A549 (cell line): Measurements from ENCODE around the gene LYAR. TPM values are rescaled to one million over a fixed set of nuclear protein-coding genes. Genes with fewer than 3 reads are reported as not detected.

Experiments used
- ATAC-seq, 2 experiments: fragments of 200-7000 bp in 1 of 2; fragments of >200 bp in 1 of 2; cut with Nextera tagmentation in 1 of 2; cut with Tn5 transposase in 1 of 2; 3 replicates each; pipeline versions ENCODE4 v1.8.0 to v1.9.1; 2018 to 2020; ENCODE audit warnings: mild to moderate bottlenecking in 1 of 2, moderate library complexity in 1 of 2
- CTCF ChIA-PET: fragments of 300-600 bp; sonication (Branson Sonifier 250); formaldehyde crosslinking; extraction: SDS; loops from one replicate; lab custom pipeline; 2021; ENCODE audit warnings: antibody characterized with exemption, inconsistent platforms; lab: Yijun Ruan, JAX
- POLR2A ChIA-PET: fragments of 350-600 bp; formaldehyde crosslinking; extraction: SDS; loops from one replicate; lab custom pipeline; 2021; ENCODE audit warnings: antibody characterized with exemption, inconsistent platforms; lab: Yijun Ruan, JAX
- DNase-seq, 2 experiments: peaks; one replicate each; pipeline versions ENCODE4 v3.0.0 to v3.0.0-alpha.2; 2011 to 2016; ENCODE audit warnings: low read depth in 1 of 2, low spot score in 1 of 2
- FAIRE-seq: peaks from 2 replicates; lab custom pipeline; 2011; peaks lifted over from hg19 to GRCh38; lab: Jason Lieb, UNC
- H3K27ac ChIP-seq, 2 experiments: fragments of >200 bp; sonication (Bioruptor Twin); formaldehyde crosslinking; 3 replicates each; pipeline ENCODE4 v1.5.1; 2016 to 2017
- H3K4me1 ChIP-seq: fragments of >200 bp; sonication (Bioruptor Twin); formaldehyde crosslinking; 3 replicates; pipeline ENCODE4 v1.6.1; 2016
- H3K4me2 ChIP-seq: fragments of >200 bp; sonication (Bioruptor Twin); formaldehyde crosslinking; 3 replicates; pipeline ENCODE4 v1.6.1; 2016
- H3K4me3 ChIP-seq: fragments of >200 bp; sonication (Bioruptor Twin); formaldehyde crosslinking; 3 replicates; pipeline ENCODE4 v1.5.1; 2016
- H3K9me3 ChIP-seq: fragments of >200 bp; sonication (Bioruptor Twin); formaldehyde crosslinking; 3 replicates; pipeline ENCODE4 v1.6.1; 2016
- ATOH8 ChIP-seq: fragments of 250-450 bp; sonication (Bioruptor Pico); IDR thresholded peaks from 2 replicates; pipeline ENCODE4 v1.5.0; 2020; ENCODE audit warnings: low read depth, mild to moderate bottlenecking, moderate library complexity
- BHLHE40 ChIP-seq: IDR thresholded peaks from 2 replicates; pipeline ENCODE4 v1.6.1; 2012; ENCODE audit warnings: low read depth, low read length, inconsistent platforms
- CTCF ChIP-seq: fragments of >200 bp; sonication (Bioruptor Twin); formaldehyde crosslinking; IDR thresholded peaks from 3 replicates; pipeline ENCODE4 v1.5.1; 2016
- EHF ChIP-seq: fragments of 250-450 bp; sonication (Bioruptor Pico); IDR thresholded peaks from 2 replicates; pipeline ENCODE4 v1.5.0; 2020; ENCODE audit warnings: mild to moderate bottlenecking
- ELK1 ChIP-seq: fragments of 150-350 bp; IDR thresholded peaks from 2 replicates; pipeline ENCODE4 v1.6.1; 2014; ENCODE audit warnings: low read depth, mild to moderate bottlenecking, low read length
- FOSB ChIP-seq: fragments of 250-450 bp; sonication (Bioruptor Pico); IDR thresholded peaks from 2 replicates; pipeline ENCODE4 v1.5.0; 2020; ENCODE audit warnings: mild to moderate bottlenecking, moderate library complexity
- FOSL2 ChIP-seq, 2 experiments: fragments of 450-650 bp in 1 of 2; fragments of >200 bp in 1 of 2; sonication (Bioruptor Twin) in 1 of 2; formaldehyde crosslinking; IDR thresholded peaks; 2 replicates each; pipeline versions ENCODE4 v1.5.0 to v1.6.1; 2016 to 2020; ENCODE audit warnings: mild to moderate bottlenecking in 1 of 2, moderate library complexity in 1 of 2
- HOXA7 ChIP-seq: fragments of 250-450 bp; sonication (Bioruptor Pico); IDR thresholded peaks from 2 replicates; pipeline ENCODE4 v1.5.0; 2020; ENCODE audit warnings: mild to moderate bottlenecking, moderate library complexity
- HOXB13 ChIP-seq: fragments of 250-450 bp; sonication (Bioruptor Pico); IDR thresholded peaks from 2 replicates; pipeline ENCODE4 v1.5.0; 2020; ENCODE audit warnings: low read depth, mild to moderate bottlenecking, moderate library complexity
- HOXB5 ChIP-seq: fragments of 250-450 bp; sonication (Bioruptor Pico); IDR thresholded peaks from 2 replicates; pipeline ENCODE4 v1.5.0; 2020; ENCODE audit warnings: mild to moderate bottlenecking, moderate library complexity
- JUN ChIP-seq, 2 experiments: fragments of >200 bp; sonication (Bioruptor Twin); formaldehyde crosslinking; IDR thresholded peaks; 2 replicates in 1 of 2; 3 replicates in 1 of 2; pipeline ENCODE4 v1.6.1; 2016 to 2017
- KDM1A ChIP-seq: fragments of 200-600 bp; sonication (generic); IDR thresholded peaks from 2 replicates; pipeline ENCODE4 v1.6.1; 2016; ENCODE audit warnings: low read depth, mild to moderate bottlenecking
- MAZ ChIP-seq: fragments of 150-350 bp; IDR thresholded peaks from 2 replicates; pipeline ENCODE4 v1.6.1; 2014; ENCODE audit warnings: antibody characterized with exemption, low read depth, low read length, borderline replicate concordance
- MYC ChIP-seq: IDR thresholded peaks from 2 replicates; pipeline ENCODE4 v1.6.1; 2012; ENCODE audit warnings: mild to moderate bottlenecking, inconsistent platforms, low read length, improper control_type of control experiment, borderline replicate concordance
- NFE2L2 ChIP-seq: fragments of 150-350 bp; conservative IDR thresholded peaks from 2 replicates; pipeline ENCODE4 v1.6.1; 2014; ENCODE audit warnings: low read length
- RAD21 ChIP-seq, 2 experiments: fragments of >200 bp in 1 of 2; sonication (Bioruptor Twin) in 1 of 2; formaldehyde crosslinking in 1 of 2; IDR thresholded peaks in 1 of 2; conservative IDR thresholded peaks in 1 of 2; 2 replicates in 1 of 2; 3 replicates in 1 of 2; pipeline ENCODE4 v1.6.1; 2012 to 2018; ENCODE audit warnings: inconsistent platforms in 1 of 2
- RARB ChIP-seq: fragments of 250-450 bp; sonication (Bioruptor Pico); IDR thresholded peaks from 2 replicates; pipeline ENCODE4 v1.8.0; 2021; ENCODE audit warnings: mild to moderate bottlenecking, moderate library complexity
- RCOR1 ChIP-seq: fragments of 150-350 bp; IDR thresholded peaks from 2 replicates; pipeline ENCODE4 v1.6.1; 2014; ENCODE audit warnings: antibody characterized with exemption, low read length, low read depth
- RNF2 ChIP-seq: fragments of 200-600 bp; sonication (generic); IDR thresholded peaks from 2 replicates; pipeline ENCODE4 v1.6.1; 2016; ENCODE audit warnings: low read depth, mild to moderate bottlenecking, antibody characterized with exemption, moderate library complexity, borderline replicate concordance
- USF2 ChIP-seq: fragments of 450-650 bp; IDR thresholded peaks from 2 replicates; pipeline ENCODE4 v1.6.1; 2014; ENCODE audit warnings: antibody characterized with exemption
- ZC3H11A ChIP-seq: fragments of 450-650 bp; IDR thresholded peaks from 2 replicates; pipeline ENCODE4 v1.6.1; 2014; ENCODE audit warnings: antibody characterized with exemption, mild to moderate bottlenecking
- ZFP36 ChIP-seq: fragments of 450-650 bp; IDR thresholded peaks from 2 replicates; pipeline ENCODE4 v1.6.1; 2014; ENCODE audit warnings: borderline replicate concordance; ENCODE audit not compliant: partially characterized antibody
- ZSCAN20 ChIP-seq: fragments of 250-450 bp; sonication (Bioruptor Pico); IDR thresholded peaks from 2 replicates; pipeline ENCODE4 v1.8.0; 2022; ENCODE audit warnings: mild to moderate bottlenecking, moderate library complexity
- WGBS: methylation state at CpG from one replicate; pipeline ENCODE4 v1.1.6; 2017; ENCODE audit errors: missing lambda C conversion rate; 5-methylcytosine and 5-hydroxymethylcytosine counted together
- polyA plus RNA-seq, 4 experiments: library from polyadenylated mRNA; depleted of rRNA in 3 of 4; stranded (reverse); fragments of >200 nt; fragmentation: RNase III in 1 of 4; extraction: RNeasy Plus Mini Kit Qiagen cat#74134 plus additional on column Dnase treatment in 1 of 4; gene quantifications; 2 replicates in 3 of 4; 3 replicates in 1 of 4; pipeline ENCODE4 v1.2.3, GENCODE V29; 2011 to 2017

The LYAR gene
- polyA plus RNA-seq, 2 of the 4 experiments (the other 2 are of a cell fraction): 20.5 to 28.1 TPM

- H3K27ac ChIP-seq: no peak overlapping the region
- no peak overlapping the region for H3K4me3 ChIP-seq
- no peaks in the 10 kb centered on the region for H3K9me3 ChIP-seq
- no peaks in the 10 kb centered on the region for H3K4me1 ChIP-seq
- POLR2A ChIA-PET: no interaction called here
- whole genome bisulfite sequencing: 74% methylated on average over 20 of the region's 22 CpGs
- DNase-seq (peak; percentile 10 to 11), ATAC-seq (peak; percentile 47 to 69; a peak in 5 of 6 replicates), FAIRE-seq (no peak)
- H3K4me2 ChIP-seq: no peak overlapping the region
- CTCF ChIA-PET: no interaction called here
- TF ChIP-seq BHLHE40 (no peak), ZSCAN20 (CRISPR knock-in tag) (no peak), HOXB13 (CRISPR knock-in tag) (no peak), ATOH8 (CRISPR knock-in tag) (no peak), USF2 (no peak), CTCF (no peak)
These were observed 37.7 kb upstream of the LYAR start for GRCh38 chr4:4327652-4328121.

GRCh38 chr4:4326166-4326565 is 36.2 kb upstream of the LYAR start:
- no peaks in the 10 kb centered on the region for H3K9me3 ChIP-seq
- WGBS: 49% methylated on average over 4 of the region's 4 CpGs
- ChIA-PET POLR2A (no interaction called here), CTCF (interaction anchor here (1.1 kb wide), 1 partner anchor 19 kb away, joined by 3 read pairs; no protein-coding TSS in a partner anchor)
- no peak overlapping the region for H3K27ac ChIP-seq
- no peak for FAIRE-seq
- no peak overlapping the region for H3K4me2 ChIP-seq
- H3K4me1 ChIP-seq: no peaks in the 10 kb centered on the region
- ATAC-seq: no peak
- TF ChIP-seq FOSB (CRISPR knock-in tag) (no peak), HOXA7 (no peak), KDM1A (no peak), MYC (no peak), EHF (no peak), RCOR1 (no peak), NFE2L2 (no peak), RARB (CRISPR knock-in tag) (no peak), ATOH8 (CRISPR knock-in tag) (no peak), ELK1 (no peak), CTCF (no peak), ZC3H11A (no peak), MAZ (no peak), RAD21 (conservative IDR thresholded peaks at IDR 0.05 in 1 of 2, IDR thresholded peaks at IDR 0.05 in 1 of 2) (no peak), JUN (IDR thresholded peaks at IDR 0.05) (no peak), RNF2 (no peak), HOXB5 (CRISPR knock-in tag) (no peak), FOSL2 (IDR thresholded peaks at IDR 0.05) (no peak), FOSL2 (CRISPR knock-in tag; IDR thresholded peaks at IDR 0.05) (no peak), ZFP36 (no peak)
- no peak overlapping the region for H3K4me3 ChIP-seq
- no peak for DNase-seq
